DND-41 (cell line): Measurements from ENCODE around the gene GNAI2.
A peak's percentile ranks its signal among the peaks of the same experiment; 100 is the strongest.

Experiments
- ATAC-seq: fragments of 200-7000 bp; cut with Tn5 transposase; 3 replicates; pipeline ENCODE4 v1.9.1; 2021; ENCODE audit warnings: low read depth; ENCODE audit not compliant: insufficient read depth
- DNase-seq: peaks from one replicate; pipeline ENCODE4 v3.0.0-alpha.2; 2020
- H2AFZ ChIP-seq: 2 replicates; pipeline ENCODE4 v1.6.0; 2012; ENCODE audit warnings: low read depth, low read length
- H3K27ac ChIP-seq: 2 replicates; pipeline ENCODE4 v1.5.1; 2012; ENCODE audit warnings: low read length, inconsistent platforms
- H3K27me3 ChIP-seq: fragments of 200-600 bp; sonication (generic); 2 replicates; pipeline ENCODE4 v1.6.0; 2012; ENCODE audit warnings: low read length, mild to moderate bottlenecking, inconsistent platforms; ENCODE audit not compliant: insufficient read depth, poor library complexity
- H3K36me3 ChIP-seq: 2 replicates; pipeline ENCODE4 v1.5.1; 2012; ENCODE audit warnings: low read length, inconsistent platforms; ENCODE audit not compliant: insufficient read depth
- H3K4me1 ChIP-seq: 2 replicates; pipeline ENCODE4 v1.5.1; 2012; ENCODE audit warnings: mild to moderate bottlenecking, low read length; ENCODE audit not compliant: insufficient read depth
- H3K4me2 ChIP-seq: 2 replicates; pipeline ENCODE4 v1.6.0; 2012; ENCODE audit warnings: mild to moderate bottlenecking, moderate library complexity, low read length, inconsistent platforms; ENCODE audit not compliant: insufficient read depth
- H3K4me3 ChIP-seq, 2 experiments: fragments of 200-600 bp in 1 of 2; shearing (Covaris generic) in 1 of 2; 2 replicates each; pipeline ENCODE4 v1.5.1; 2012 to 2016; ENCODE audit warnings: inconsistent platforms in 2 of 2, low read length in 2 of 2, mild to moderate bottlenecking in 2 of 2, low read depth in 1 of 2, moderate library complexity in 1 of 2
- H3K79me2 ChIP-seq: 2 replicates; pipeline ENCODE4 v1.6.0; 2012; ENCODE audit warnings: low read length, inconsistent platforms; ENCODE audit not compliant: insufficient read depth
- H3K9ac ChIP-seq: 2 replicates; pipeline ENCODE4 v1.6.0; 2012; ENCODE audit warnings: low read depth, mild to moderate bottlenecking, inconsistent platforms, low read length, moderate library complexity
- H3K9me3 ChIP-seq: 2 replicates; pipeline ENCODE4 v1.5.1; 2012; ENCODE audit warnings: low read length, moderate library complexity, mild to moderate bottlenecking, inconsistent platforms; ENCODE audit not compliant: insufficient read depth, severe bottlenecking
- H4K20me1 ChIP-seq: 2 replicates; pipeline ENCODE4 v1.6.0; 2012; ENCODE audit warnings: low read length; ENCODE audit not compliant: insufficient read depth
- CTCF ChIP-seq: IDR thresholded peaks from 2 replicates; pipeline ENCODE4 v1.5.1; 2012; ENCODE audit warnings: borderline replicate concordance, low read length, moderate library complexity, mild to moderate bottlenecking; ENCODE audit not compliant: poor library complexity, severe bottlenecking; ENCODE audit errors: extremely low read depth
- EZH2 ChIP-seq: IDR thresholded peaks from 3 replicates; pipeline ENCODE4 v1.6.1; 2012; ENCODE audit warnings: borderline replicate concordance, low read depth, mild to moderate bottlenecking, moderate library complexity, low read length, inconsistent platforms; ENCODE audit not compliant: severe bottlenecking

Gene GNAI2

GRCh38 chr3:50256978-50257890, 21.2 kb downstream of the GNAI2 start:
- Histone ChIP-seq H3K9ac (no peak overlapping the region), H4K20me1 (peaks cover 41% of the 10 kb centered on the region), H3K79me2 (peaks cover 12% of the 10 kb centered on the region), H3K4me1 (peaks cover 18% of the 10 kb centered on the region), H3K4me2 (no peak overlapping the region), H3K4me3 (no peak overlapping the region), H3K9me3 (no peaks in the 10 kb centered on the region), H2AFZ (no peak overlapping the region), H3K27me3 (no peaks in the 10 kb centered on the region), H3K27ac (no peak overlapping the region), H3K36me3 (peaks cover 57% of the 10 kb centered on the region)
- ATAC-seq (no peak), DNase-seq (peak; percentile 45)
- TF ChIP-seq CTCF (peak; percentile 66), EZH2 (no peak)

GRCh38 chr3:50258029-50258680, 22.2 kb downstream of the GNAI2 start:
- Histone ChIP-seq H3K4me2 (no peak overlapping the region), H3K9ac (no peak overlapping the region), H4K20me1 (peaks cover 32% of the 10 kb centered on the region), H3K36me3 (peaks cover 48% of the 10 kb centered on the region), H3K27ac (no peak overlapping the region), H3K9me3 (no peaks in the 10 kb centered on the region), H3K79me2 (peaks cover 5% of the 10 kb centered on the region; the same call in 1 of the 2 replicates), H3K27me3 (no peaks in the 10 kb centered on the region), H3K4me1 (peaks cover 18% of the 10 kb centered on the region), H3K4me3 (no peak overlapping the region), H2AFZ (no peak overlapping the region)
- ATAC-seq (no peak), DNase-seq (no peak)
- TF ChIP-seq CTCF (no peak), EZH2 (no peak)

GRCh38 chr3:50258979-50259378, 23.0 kb downstream of the GNAI2 start:
- no peak for DNase-seq
- TF ChIP-seq CTCF = peak; percentile 22
- no peak for TF ChIP-seq EZH2

More at GRCh38 chr3:50258979-50259378, 23.0 kb downstream of the GNAI2 start:
- Histone ChIP-seq H3K36me3 (peaks cover 40% of the 10 kb centered on the region), H3K4me3 (no peak overlapping the region), H3K4me2 (no peak overlapping the region), H3K9me3 (no peaks in the 10 kb centered on the region), H3K4me1 (peaks cover 18% of the 10 kb centered on the region), H4K20me1 (peaks cover 27% of the 10 kb centered on the region), H3K9ac (no peak overlapping the region), H3K27ac (no peak overlapping the region), H3K79me2 (0 out of 2 replicates have a peak, but pooled peaks cover 2% of the 10 kb centered on the region), H2AFZ (no peak overlapping the region), H3K27me3 (no peaks in the 10 kb centered on the region)
- no peak for ATAC-seq
